GM18507 (cell line): ENCODE results near the gene HOXA11.
A peak's percentile ranks its signal among the peaks of the same experiment; 100 is the strongest.

Source experiments
- DNase-seq: peaks from one replicate; pipeline ENCODE4 v3.0.0; 2011; ENCODE audit warnings: low read depth; ENCODE audit not compliant: insufficient read length; ENCODE audit errors: extremely low spot score
- FAIRE-seq: peaks from 2 replicates; lab custom pipeline; 2011; peaks lifted over from hg19 to GRCh38; lab: Jason Lieb, UNC

The HOXA11 gene

DNA sequence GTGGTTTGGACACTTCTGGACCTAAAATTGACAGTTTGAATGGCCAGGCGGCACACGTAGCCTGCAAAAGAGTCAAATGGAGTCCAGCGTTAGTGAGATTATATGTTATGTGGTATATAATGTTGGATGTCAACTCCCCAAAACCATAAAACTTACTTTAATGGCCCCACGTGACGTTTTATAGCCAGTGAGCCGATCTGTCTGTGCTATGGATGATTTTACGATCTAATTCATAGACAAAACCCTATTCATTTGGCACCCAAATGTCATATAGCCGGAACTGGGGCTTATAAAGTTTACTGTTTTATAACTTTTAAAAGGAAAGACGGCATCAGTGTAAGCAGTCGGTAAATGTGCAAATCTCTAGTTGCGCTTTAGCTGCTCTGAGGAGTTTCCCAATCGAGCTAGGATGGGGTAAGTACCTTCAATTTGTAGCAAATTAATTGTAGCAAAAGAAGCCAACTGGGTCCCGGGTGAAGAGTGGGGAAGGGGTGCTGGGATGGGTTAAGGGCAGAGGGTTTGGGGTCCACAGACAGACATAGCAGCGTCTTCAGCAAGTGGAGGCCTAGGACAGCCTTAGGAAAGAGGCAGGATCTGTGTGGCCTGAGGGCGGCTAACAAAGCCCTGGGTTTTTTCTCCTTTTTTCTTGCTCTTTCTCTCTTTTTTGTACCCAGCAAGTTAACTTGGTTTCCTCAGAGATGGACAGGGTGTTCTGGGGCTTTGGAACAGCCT, 44.7 kb downstream of the HOXA11 start:
- DNase-seq (no peak), FAIRE-seq (no peak)

DNA sequence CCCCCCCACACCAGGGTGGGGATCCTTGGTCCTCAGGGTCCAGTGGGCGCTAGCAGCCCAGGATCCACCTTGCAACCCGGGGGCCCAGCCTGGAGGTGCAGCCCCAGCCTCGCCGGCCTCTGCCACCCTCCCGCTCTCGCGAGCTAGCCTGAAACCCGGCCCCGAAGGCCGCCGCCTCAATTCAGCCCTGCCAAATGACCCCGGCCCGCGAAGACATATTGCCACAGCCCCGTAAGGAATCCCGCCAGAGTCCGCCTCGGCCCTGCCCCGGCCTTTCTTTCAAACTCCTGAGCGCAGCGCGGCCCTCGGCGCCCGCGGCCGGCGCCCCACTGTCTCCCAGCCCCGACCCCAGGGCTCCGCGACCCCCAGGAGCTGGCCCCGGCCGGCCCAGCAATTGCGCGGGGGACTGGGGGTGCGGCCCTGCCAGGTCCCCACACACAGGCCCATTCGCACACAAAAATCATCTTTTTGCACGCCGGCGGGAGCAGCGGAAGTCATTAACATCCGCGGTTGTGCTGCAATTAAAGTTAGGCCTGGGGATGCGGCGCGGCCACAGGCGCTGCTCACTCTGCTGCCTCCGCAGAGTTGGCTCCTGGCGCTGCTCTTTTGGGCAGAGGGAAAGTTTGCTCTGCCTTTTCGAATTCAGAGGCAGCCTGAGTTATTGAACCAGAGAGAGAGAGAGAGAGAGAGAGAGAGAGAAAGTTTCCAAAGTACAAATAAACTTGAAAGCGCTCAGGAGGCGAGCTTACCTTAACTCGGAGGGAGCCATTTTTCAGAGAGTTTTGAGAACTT, 45.5 kb downstream of the HOXA11 start:
- FAIRE-seq = no peak
- DNase-seq = no peak

DNA sequence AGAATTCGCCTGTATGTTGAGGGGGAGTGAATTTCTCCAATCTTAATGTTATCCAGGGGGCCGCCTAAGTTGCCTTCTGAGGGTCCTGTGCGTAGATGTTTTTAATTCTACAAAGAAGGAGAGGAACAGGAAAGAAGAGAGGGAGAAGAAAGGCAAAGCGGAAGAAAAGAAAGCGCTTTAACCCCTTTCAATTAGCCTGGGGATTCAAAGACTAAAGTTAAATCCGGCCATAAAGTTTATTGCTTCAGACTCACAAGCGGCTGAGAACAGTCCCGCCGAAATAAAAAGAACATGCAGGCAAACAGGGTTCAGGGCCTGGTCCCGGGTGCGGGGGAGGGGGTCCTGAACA, 46.1 kb downstream of the HOXA11 start:
- no peak for DNase-seq
- FAIRE-seq = no peak

DNA sequence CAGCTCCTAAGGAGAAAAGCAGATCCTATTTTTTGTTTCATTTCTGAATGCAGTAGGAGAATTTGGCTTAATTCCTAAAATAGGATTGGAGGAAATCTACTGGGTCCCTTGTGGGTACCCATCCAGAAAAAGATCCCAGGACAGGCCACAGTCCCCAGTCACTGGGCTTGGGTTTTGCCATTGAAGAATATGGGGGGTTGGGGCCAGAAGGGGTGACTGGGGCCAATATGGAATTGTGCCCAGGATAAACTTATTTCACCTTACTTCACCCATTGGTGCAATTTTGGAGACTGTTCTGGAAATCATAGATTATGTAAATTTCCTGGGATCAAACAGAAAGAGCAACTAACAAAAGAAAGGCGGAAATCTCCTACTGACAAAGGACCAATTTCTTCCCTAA, 46.6 kb downstream of the HOXA11 start:
- FAIRE-seq (no peak), DNase-seq (no peak)

DNA sequence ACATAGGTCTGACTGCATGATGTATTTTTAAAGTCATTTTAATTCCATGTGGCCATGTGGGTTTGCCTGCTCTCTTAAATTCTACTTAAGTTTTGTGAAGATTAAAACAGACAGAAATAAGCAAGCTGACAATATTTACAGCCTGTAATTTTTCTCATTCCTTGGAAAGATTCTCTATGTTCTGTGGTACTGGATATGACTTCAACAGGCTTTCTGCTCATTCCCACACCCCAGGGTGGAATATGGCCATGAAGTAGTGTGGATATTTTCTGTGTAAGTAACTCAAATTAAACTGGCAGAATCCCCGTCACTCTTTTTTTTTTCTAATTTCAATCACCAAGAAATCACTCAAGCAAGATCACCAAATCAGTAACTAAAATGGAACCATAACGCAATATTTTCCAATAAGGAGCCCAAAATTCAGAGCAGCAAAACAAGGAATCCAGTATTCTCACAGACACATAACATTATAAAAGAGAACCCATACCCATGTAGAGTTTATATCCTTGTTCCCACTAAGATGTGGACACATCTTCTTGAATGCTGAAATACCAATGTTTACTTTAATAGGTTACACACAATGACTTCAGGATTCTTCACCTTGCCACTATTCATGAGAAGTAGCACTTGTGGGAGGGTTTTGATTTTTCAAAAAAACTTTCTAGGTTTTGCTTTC, 47.3 kb downstream of the HOXA11 start:
- no peak for FAIRE-seq
- no peak for DNase-seq

DNA sequence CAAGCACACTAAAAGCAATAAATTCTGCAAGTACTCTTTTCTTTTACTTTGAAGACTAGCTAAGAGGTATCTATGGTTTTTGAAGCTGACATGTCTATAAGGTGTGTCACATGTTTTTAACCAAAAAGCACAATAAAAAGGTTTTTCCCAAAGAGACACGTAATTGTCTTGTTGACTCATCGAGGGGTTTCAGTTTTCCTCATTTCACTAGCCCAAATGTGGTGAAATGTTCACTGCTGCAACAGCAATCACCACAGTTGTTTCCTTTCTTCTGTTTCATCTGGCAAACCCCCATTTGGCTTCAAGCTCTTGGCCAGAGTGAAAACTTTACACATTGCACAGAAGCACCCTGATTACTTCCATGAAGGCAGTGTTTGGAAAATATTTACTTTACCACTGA, 50.6 kb downstream of the HOXA11 start:
- FAIRE-seq = peak; percentile 5
- no peak for DNase-seq

DNA sequence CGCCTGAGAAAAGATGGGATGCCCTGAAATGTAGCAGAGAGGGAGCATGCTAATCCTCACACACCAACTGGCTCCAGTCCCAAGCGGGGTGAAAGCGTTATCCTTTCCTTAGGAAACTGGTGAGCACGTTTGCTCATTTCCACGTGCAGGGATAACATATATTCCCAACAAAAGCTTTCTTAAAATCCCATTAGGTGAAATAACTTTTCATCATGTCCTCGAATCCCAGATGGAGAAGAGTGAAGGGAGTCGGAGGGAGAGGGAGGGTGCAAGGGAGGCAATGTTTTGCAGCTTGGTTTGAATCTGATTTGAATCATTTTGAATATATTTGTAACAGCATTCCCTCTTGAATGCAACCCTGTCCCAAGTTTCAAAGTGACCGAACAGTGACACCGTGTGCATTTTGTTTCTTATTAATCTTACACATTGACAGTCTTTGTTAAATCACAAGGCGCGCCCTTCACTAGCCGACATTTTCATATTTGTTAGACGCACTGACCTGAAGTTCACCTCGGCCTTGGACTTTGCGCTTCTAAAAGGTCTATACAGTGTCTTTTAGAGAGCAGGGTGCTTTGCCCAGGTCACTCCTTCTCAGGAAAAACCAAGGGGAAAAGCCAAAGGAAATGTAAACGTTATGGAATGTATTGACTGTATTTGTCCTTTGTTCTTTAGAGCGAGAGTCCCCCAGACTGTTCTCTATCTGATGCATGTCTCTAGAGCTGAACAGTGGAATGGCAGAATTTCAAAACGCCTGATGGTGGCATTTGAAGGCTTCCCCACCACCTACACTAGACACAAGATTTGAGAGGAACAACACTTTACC, 51.4 kb downstream of the HOXA11 start:
- no peak for FAIRE-seq
- no peak for DNase-seq

DNA sequence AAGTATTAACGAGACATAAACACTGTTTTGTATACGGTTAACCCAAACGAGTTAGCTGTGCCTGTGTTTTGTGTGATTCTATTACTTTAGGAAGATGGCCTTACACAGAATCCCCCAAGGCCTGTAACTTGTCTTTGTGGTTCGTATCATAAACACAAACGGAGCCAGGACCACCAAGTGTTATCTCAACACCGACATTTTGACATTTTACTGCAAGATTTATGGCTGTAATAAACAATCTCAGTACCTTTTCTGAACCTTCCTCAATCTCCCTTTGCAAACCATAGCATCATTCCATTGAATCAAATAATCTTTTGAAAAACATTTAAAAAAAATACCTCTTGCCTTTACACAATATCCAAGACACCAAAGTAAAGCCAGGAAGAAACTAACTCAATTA, 52.1 kb downstream of the HOXA11 start:
- no peak for FAIRE-seq
- DNase-seq = no peak

DNA sequence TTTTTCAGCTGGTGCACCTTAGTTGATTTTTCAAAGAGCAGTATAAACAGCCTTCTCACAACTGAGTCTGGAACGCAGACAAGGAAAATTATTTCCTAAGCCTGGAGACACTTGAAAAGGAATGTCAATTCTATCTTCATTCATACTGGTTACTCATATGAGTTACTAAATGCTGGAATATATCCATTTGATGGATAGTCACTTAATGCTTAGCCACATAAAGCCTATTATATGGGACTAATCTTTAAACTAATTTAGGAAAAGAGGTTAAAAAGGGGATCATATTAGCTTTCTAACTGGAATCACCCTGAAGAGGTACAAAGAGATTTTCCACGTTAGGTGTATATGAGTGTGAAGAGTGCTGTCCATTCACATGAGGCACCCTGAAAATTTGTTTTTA, 52.8 kb downstream of the HOXA11 start:
- no peak for FAIRE-seq
- no peak for DNase-seq

DNA sequence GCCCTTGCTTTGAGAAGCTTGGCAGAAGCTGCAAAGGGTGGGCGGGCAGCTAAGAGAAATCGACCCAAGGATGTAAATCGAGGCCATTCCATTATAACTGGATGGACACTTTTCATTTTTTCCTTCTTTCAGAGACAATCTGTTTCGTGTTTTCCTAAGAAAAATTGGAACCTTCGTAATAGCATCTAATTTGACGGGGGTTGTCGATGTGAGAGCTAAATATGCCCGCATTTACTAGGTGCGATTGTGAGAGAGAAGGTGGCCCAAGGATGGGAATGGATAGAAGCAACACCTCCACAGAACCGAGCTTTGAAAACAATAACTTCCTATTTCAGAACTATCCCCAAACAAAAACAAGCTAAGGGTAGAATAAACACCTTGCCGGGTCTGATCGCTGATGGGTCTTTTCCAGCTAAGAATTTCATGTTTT, 53.6 kb downstream of the HOXA11 start:
- FAIRE-seq (no peak), DNase-seq (no peak)
